CD4-positive, alpha-beta memory T cell (primary cell): ENCODE data around the gene CAMK2G. TPM values are rescaled to one million over a fixed set of nuclear protein-coding genes. Genes with fewer than 3 reads are reported as not detected.
A peak's percentile ranks its signal among the peaks of the same experiment; 100 is the strongest.

Source experiments
- CTCF ChIA-PET: fragments of 350-600 bp; sonication (Branson Sonifier 250); formaldehyde crosslinking; loops from one replicate; lab custom pipeline; 2021; ENCODE audit warnings: inconsistent platforms; ENCODE audit not compliant: partially characterized antibody; lab: Charles Lee
- POLR2A ChIA-PET: fragments of 350-600 bp; sonication (Branson Sonifier 250); formaldehyde crosslinking; loops from one replicate; lab custom pipeline; 2021; ENCODE audit not compliant: partially characterized antibody; lab: Charles Lee
- DNase-seq, 5 donors: peaks; one replicate each; pipeline versions ENCODE4 v3.0.0 to v3.0.0-alpha.2; 2020 to 2022; ENCODE audit warnings: mixed read lengths in 1 of 5
- H3K27ac ChIP-seq: one replicate; pipeline ENCODE4 v1.7.0; 2013; ENCODE audit warnings: low read depth, low read length
- H3K27me3 ChIP-seq: 2 replicates; pipeline ENCODE4 v1.7.0; 2013; ENCODE audit warnings: mild to moderate bottlenecking, low read length, moderate library complexity; ENCODE audit not compliant: insufficient read depth
- H3K36me3 ChIP-seq: 2 replicates; pipeline ENCODE4 v1.7.0; 2013; ENCODE audit warnings: mild to moderate bottlenecking, low read length, moderate library complexity; ENCODE audit not compliant: insufficient read depth
- H3K4me1 ChIP-seq: 2 replicates; pipeline ENCODE4 v1.7.0; 2013; ENCODE audit warnings: mild to moderate bottlenecking, low read length, moderate library complexity; ENCODE audit not compliant: insufficient read depth
- H3K4me3 ChIP-seq, 2 donors: one replicate each; pipeline ENCODE4 v1.7.0; 2013; ENCODE audit warnings: low read length in 2 of 2, mild to moderate bottlenecking in 1 of 2
- H3K9me3 ChIP-seq, 2 donors: one replicate each; pipeline ENCODE4 v1.7.0; 2013; ENCODE audit warnings: low read length in 2 of 2, control low read depth in 1 of 2; ENCODE audit not compliant: control insufficient read depth in 1 of 2
- H3K27ac Mint-ChIP-seq, 7 donors: one replicate each; pipeline ENCODE4 v1.8.0; 2020 to 2021; ENCODE audit warnings: mixed read lengths in 7 of 7, mild to moderate bottlenecking in 6 of 7, inconsistent platforms in 3 of 7, moderate library complexity in 3 of 7
- H3K27me3 Mint-ChIP-seq, 2 donors: one replicate each; pipeline ENCODE4 v1.8.0; 2020 to 2021; ENCODE audit warnings: mixed read lengths in 2 of 2
- H3K36me3 Mint-ChIP-seq, 2 donors: one replicate each; pipeline ENCODE4 v1.8.0; 2020 to 2021; ENCODE audit warnings: mixed read lengths in 2 of 2, inconsistent platforms in 1 of 2, mild to moderate bottlenecking in 1 of 2
- H3K4me1 Mint-ChIP-seq, 4 donors: one replicate each; pipeline ENCODE4 v1.8.0; 2020 to 2021; ENCODE audit warnings: mixed read lengths in 4 of 4, mild to moderate bottlenecking in 1 of 4
- H3K4me3 Mint-ChIP-seq, 8 donors: one replicate each; pipeline ENCODE4 v1.8.0; 2020 to 2021; ENCODE audit warnings: mixed read lengths in 8 of 8, mild to moderate bottlenecking in 7 of 8, moderate library complexity in 6 of 8, inconsistent platforms in 3 of 8
- H3K9me3 Mint-ChIP-seq, 8 donors: one replicate each; pipeline ENCODE4 v1.8.0; 2020 to 2021; ENCODE audit warnings: mixed read lengths in 8 of 8, mild to moderate bottlenecking in 5 of 8, inconsistent platforms in 3 of 8, moderate library complexity in 1 of 8
- intact Hi-C: fragments of 100-400 bp; cut with micrococcal nuclease; formaldehyde crosslinking; loops from one replicate; pipeline ENCODE4 v1.15.1; 2023
- polyA plus RNA-seq, 2 donors: library from polyadenylated mRNA; unstranded; fragments of 300-500 nt; fragmentation: Illumina TruSeq; gene quantifications; one replicate each; pipeline ENCODE4 v1.2.3, GENCODE V29; 2021
- total RNA-seq, 2 experiments: library from RNA; stranded (reverse); gene quantifications; one replicate each; pipeline ENCODE4 v1.2.3, GENCODE V29; 2021

Gene CAMK2G
- total and polyA plus RNA-seq, 4 experiments from 2014 or later = 3.8 to 70.4 (median 36.0) TPM

DNA sequence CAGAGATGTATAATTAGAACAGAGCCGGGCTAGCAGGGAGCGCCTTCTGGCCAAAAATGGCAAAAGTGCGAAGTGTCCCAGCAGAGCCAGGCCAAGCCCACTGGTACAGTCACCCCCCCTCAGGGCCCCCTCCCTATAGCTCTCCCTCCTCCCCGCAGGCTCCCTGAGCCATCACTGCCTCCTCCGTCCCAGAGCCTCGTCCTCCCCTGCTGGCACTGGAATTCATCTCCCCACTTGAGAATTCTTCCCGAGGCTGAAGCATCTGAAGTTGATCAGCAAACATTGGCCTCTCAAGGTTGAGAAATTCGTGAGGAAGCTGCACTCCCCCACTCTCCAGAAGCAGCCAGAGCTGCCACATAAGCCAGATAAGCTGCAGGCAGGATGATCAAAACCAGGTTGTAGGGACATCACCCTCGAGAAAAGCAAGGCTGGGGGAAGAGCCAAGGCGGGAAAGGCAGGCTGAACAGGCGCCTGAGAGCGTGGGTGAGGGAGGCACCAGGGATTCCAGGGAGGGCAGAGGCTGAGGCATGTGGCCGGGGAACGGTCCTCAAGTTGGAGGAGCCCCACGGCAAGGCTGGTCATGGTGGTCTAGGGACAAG lies 23.4 kb downstream of the CAMK2G start:
- POLR2A ChIA-PET = interaction anchor here (1.2 to 3.8 kb wide), 4 partner anchors 8 to 26 kb away, joined by 5 to 52 read pairs (median 14); partner anchors contain the start of gene CAMK2G
- Histone ChIP-seq H3K4me3 (no peak overlapping the region), H3K9me3 (no peaks in the 10 kb centered on the region), H3K27me3 (no peaks in the 10 kb centered on the region), H3K4me1 (peaks cover 8% of the 10 kb centered on the region), H3K27ac (no peak overlapping the region), H3K36me3 (peaks cover 64% of the 10 kb centered on the region)
- peak overlapping the region; percentile 32 to 90 (median 69) for H3K27ac Mint-ChIP-seq
- intact Hi-C loops = no loop called here
- H3K27me3 Mint-ChIP-seq = no peaks in the 10 kb centered on the region
- peaks cover 55 to 80% of the 10 kb centered on the region in 2 donors for H3K36me3 Mint-ChIP-seq
- DNase-seq = no peak
- peak overlapping the region in 1 of 8 donors; percentile 10 for H3K4me3 Mint-ChIP-seq
- no peaks in the 10 kb centered on the region for H3K9me3 Mint-ChIP-seq
- CTCF ChIA-PET = interaction anchor here (1.1 to 12.5 kb wide), 8 partner anchors 11 to 90 kb away, joined by 3 to 612 read pairs (median 8); partner anchors contain the start of gene CAMK2G
- H3K4me1 Mint-ChIP-seq = peaks cover 17 to 34% (median 19%) of the 10 kb centered on the region in 4 donors

DNA sequence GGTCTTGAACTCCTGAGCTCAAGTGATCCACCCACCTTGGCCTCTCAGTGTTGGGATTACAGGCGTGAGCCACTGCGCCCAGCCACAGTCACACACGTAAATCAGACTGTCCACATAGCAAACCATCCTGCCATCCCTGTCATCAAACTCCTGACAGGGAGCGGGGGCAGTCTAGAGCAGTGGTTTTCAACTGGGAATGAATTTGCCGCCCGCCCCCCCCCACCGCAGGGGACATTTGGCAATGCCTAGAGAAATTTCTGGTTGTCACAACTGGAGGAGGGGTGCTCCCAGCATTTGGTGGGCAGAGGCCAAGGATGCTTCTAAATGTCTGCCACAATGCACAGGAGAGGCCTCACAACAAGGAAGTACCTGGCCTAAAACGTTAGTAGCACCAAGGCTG lies 24.1 kb downstream of the CAMK2G start:
- Histone ChIP-seq H3K36me3 (peaks cover 62% of the 10 kb centered on the region), H3K4me3 (no peak overlapping the region), H3K9me3 (no peaks in the 10 kb centered on the region), H3K27ac (no peak overlapping the region), H3K27me3 (no peaks in the 10 kb centered on the region), H3K4me1 (peaks cover 8% of the 10 kb centered on the region)
- no peak for DNase-seq
- Mint-ChIP-seq H3K4me3 (no peak overlapping the region), H3K36me3 (peaks cover 55 to 79% of the 10 kb centered on the region in 2 donors), H3K27me3 (no peaks in the 10 kb centered on the region), H3K4me1 (peaks cover 14 to 28% (median 16%) of the 10 kb centered on the region in 4 donors), H3K9me3 (no peaks in the 10 kb centered on the region), H3K27ac (peak overlapping the region in 5 of 7 donors; percentile 67 to 95 (median 89))
- CTCF ChIA-PET = interaction anchor here (0.7 to 12.5 kb wide), 17 partner anchors 9 to 225 kb away, joined by 3 to 612 read pairs (median 4); partner anchors contain the start of gene CAMK2G
- POLR2A ChIA-PET = interaction anchor here (1.3 to 4.0 kb wide), 7 partner anchors 9 to 90 kb away, joined by 4 to 57 read pairs (median 10); a partner anchor contains a TSS
- intact Hi-C loops = no loop called here

- ChIA-PET POLR2A (interaction anchor here (1.3 to 4.0 kb wide), 6 partner anchors 17 to 92 kb away, joined by 4 to 57 read pairs (median 8); a partner anchor contains a TSS), CTCF (interaction anchor here (0.7 to 12.5 kb wide), 17 partner anchors 9 to 186 kb away, joined by 3 to 612 read pairs (median 5); partner anchors contain the start of gene CAMK2G)
- H3K36me3 Mint-ChIP-seq = peaks cover 55 to 77% of the 10 kb centered on the region in 2 donors
- DNase-seq = peak; percentile 87 to 92 (median 89)
- peak overlapping the region; percentile 83 to 96 (median 94) for H3K27ac Mint-ChIP-seq
- Histone ChIP-seq H3K27ac (peak overlapping the region; percentile 46), H3K4me1 (peaks cover 8% of the 10 kb centered on the region), H3K27me3 (no peaks in the 10 kb centered on the region), H3K36me3 (peaks cover 53% of the 10 kb centered on the region), H3K4me3 (no peak overlapping the region), H3K9me3 (no peaks in the 10 kb centered on the region)
- H3K4me3 Mint-ChIP-seq = peak overlapping the region in 5 of 8 donors; percentile 26 to 59 (median 27)
- H3K9me3 Mint-ChIP-seq = no peaks in the 10 kb centered on the region
- intact Hi-C loops = loop anchor here (1.0 to 5.0 kb wide), 5 partner anchors 26 to 232 kb away; partner anchors contain the start of gene NDST2
- peaks cover 14 to 28% (median 16%) of the 10 kb centered on the region in 4 donors for H3K4me1 Mint-ChIP-seq
- no peaks in the 10 kb centered on the region for H3K27me3 Mint-ChIP-seq
These were observed 25.4 kb downstream of the CAMK2G start for GRCh38 chr10:73848821-73849489.

DNA sequence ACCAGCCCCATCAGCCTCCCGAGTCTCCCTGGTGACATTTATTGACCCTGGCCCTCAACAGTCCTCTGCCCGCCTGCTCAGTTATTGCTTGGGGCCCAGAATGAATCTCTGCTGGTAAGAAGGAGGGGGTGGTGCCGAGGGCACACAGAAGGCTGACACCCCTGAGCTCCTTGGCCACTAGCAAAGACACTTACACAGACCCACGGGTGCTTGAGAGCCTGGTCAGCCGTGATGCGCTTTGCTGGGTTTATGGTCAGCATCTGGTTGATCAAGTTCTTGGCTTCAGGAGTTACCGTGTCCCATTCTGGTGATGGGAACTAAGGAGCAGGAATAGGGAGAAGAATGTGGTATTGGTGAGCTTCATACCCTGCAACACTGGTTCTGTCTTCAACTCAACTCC lies 27.3 kb downstream of the CAMK2G start:
- Mint-ChIP-seq H3K4me1 (peaks cover 9 to 24% (median 13%) of the 10 kb centered on the region in 4 donors), H3K27me3 (no peaks in the 10 kb centered on the region), H3K9me3 (no peaks in the 10 kb centered on the region), H3K27ac (peak overlapping the region in 1 of 7 donors; percentile 19), H3K36me3 (peaks cover 49 to 77% of the 10 kb centered on the region in 2 donors), H3K4me3 (no peak overlapping the region)
- POLR2A ChIA-PET = interaction anchor here (1.2 to 4.0 kb wide), 2 partner anchors 12 to 32 kb away, joined by 3 to 57 read pairs; no protein-coding TSS in a partner anchor
- H3K27ac ChIP-seq = no peak overlapping the region
- H3K4me1 ChIP-seq = peaks cover 8% of the 10 kb centered on the region
- no peaks in the 10 kb centered on the region for H3K9me3 ChIP-seq
- CTCF ChIA-PET = interaction anchor here (1.2 to 12.5 kb wide), 5 partner anchors 8 to 96 kb away, joined by 3 to 612 read pairs (median 5); partner anchors contain the start of gene CAMK2G
- DNase-seq = no peak
- H3K36me3 ChIP-seq = peaks cover 45% of the 10 kb centered on the region
- intact Hi-C loops = loop anchor here (5.0 kb wide), 1 partner anchor 35 kb away; the partner anchor contains the start of gene NDST2
- H3K4me3 ChIP-seq = no peak overlapping the region
- no peaks in the 10 kb centered on the region for H3K27me3 ChIP-seq

DNA sequence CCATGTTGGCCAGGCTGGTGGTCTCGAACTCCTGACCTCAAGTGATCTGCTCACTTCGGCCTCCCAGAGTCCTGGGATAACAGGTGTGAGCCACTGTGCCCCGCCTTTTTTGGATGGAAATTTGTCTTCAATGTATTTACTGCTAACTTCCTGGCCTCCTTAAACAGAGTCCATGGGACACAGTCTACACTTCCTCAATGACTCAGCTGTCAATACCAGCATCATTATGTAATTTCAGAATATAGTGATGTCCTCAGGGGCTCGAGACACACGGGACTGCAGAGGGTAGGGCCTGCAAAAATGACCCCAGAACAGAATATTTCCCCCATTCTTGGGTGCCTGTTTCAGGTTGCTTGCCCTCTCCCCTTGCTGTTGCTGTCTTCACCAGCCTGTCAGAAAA lies 31.1 kb downstream of the CAMK2G start:
- no peaks in the 10 kb centered on the region for H3K9me3 Mint-ChIP-seq
- ChIA-PET CTCF (interaction anchor here (12.5 kb wide), 1 partner anchor 39 kb away, joined by 612 read pairs; the partner anchor contains the start of gene CAMK2G), POLR2A (no interaction called here)
- H3K27me3 ChIP-seq = no peaks in the 10 kb centered on the region
- peak overlapping the region in 1 of 7 donors; percentile 74 for H3K27ac Mint-ChIP-seq
- no peak overlapping the region for H3K4me3 ChIP-seq
- intact Hi-C loops = no loop called here
- H3K27me3 Mint-ChIP-seq = no peaks in the 10 kb centered on the region
- no peak overlapping the region for H3K27ac ChIP-seq
- no peak overlapping the region for H3K4me3 Mint-ChIP-seq
- no peaks in the 10 kb centered on the region for H3K4me1 Mint-ChIP-seq
- no peaks in the 10 kb centered on the region for H3K9me3 ChIP-seq
- H3K36me3 ChIP-seq = peaks cover 69% of the 10 kb centered on the region
- H3K4me1 ChIP-seq = no peaks in the 10 kb centered on the region
- H3K36me3 Mint-ChIP-seq = peaks cover 47 to 72% of the 10 kb centered on the region in 2 donors
- DNase-seq = no peak

DNA sequence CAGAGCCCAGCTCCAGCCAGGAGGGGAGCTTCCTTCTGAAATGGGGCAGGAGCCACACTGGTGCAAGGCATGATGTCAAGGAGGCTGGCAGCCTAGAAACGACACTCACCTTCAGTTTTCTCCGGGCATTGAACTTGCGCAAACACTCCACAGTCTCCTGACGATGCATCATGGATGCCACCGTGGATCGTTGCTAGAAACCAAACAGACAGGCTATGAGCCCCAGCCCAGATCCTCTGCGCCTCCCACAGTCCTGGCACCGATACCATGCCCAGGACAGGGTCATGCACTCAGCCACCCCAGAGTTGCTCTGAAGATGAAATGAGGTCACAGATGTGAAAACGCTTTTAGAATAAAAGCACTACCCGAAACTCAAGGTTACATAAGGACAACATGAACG lies 32.0 kb downstream of the CAMK2G start:
- H3K4me3 Mint-ChIP-seq = no peak overlapping the region
- CTCF ChIA-PET = interaction anchor here (12.5 kb wide), 1 partner anchor 40 kb away, joined by 612 read pairs; the partner anchor contains the start of gene CAMK2G
- no peaks in the 10 kb centered on the region for H3K27me3 Mint-ChIP-seq
- intact Hi-C loops = no loop called here
- H3K4me3 ChIP-seq = no peak overlapping the region
- peaks cover 42 to 71% of the 10 kb centered on the region in 2 donors for H3K36me3 Mint-ChIP-seq
- H3K9me3 Mint-ChIP-seq = no peaks in the 10 kb centered on the region
- H3K27me3 ChIP-seq = no peaks in the 10 kb centered on the region
- H3K36me3 ChIP-seq = peaks cover 69% of the 10 kb centered on the region
- H3K9me3 ChIP-seq = no peaks in the 10 kb centered on the region
- H3K27ac Mint-ChIP-seq = no peak overlapping the region
- no peaks in the 10 kb centered on the region for H3K4me1 ChIP-seq
- POLR2A ChIA-PET = no interaction called here
- H3K4me1 Mint-ChIP-seq = no peaks in the 10 kb centered on the region
- no peak for DNase-seq
- H3K27ac ChIP-seq = no peak overlapping the region
